Measurements from ENCODE around the gene KCNMA1. TPM values are rescaled to one million over a fixed set of nuclear protein-coding genes. Genes with fewer than 3 reads are reported as not detected.

KCNMA1 gene
- total and polyA plus RNA-seq, 4 donors = 36.2 to 95.0 (median 54.3) TPM

DNA sequence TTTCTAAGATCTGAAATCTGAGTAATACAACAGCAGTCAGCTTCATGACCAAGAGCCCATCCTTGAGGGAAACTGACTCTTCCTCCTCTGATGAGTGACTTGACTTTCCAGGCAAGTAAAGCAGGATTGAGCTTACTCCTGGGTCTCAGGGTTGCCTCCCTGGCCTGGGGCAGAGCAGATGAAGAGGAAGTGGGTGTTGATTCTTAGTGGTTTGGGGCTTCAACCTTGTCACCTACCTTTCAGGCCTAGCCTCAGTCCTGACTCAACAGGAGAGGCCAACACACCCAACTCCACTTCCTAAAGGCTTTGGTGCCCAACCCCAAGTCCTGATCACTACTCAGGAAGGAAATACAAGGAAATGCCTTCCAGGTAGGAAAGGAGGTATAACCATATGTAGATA, 54.1 kb downstream of the KCNMA1 start:
- no peak overlapping the region for H3K27ac ChIP-seq (ENCODE audit: low read depth, low read length)
- no peaks in the 10 kb centered on the region for H3K4me1 ChIP-seq (ENCODE audit: control insufficient read depth, insufficient read depth, low read length)
- H3K27me3 ChIP-seq (ENCODE audit: control insufficient read depth, insufficient read depth, low read length) = no peaks in the 10 kb centered on the region
- no peaks in the 10 kb centered on the region for H3K9me3 ChIP-seq (ENCODE audit: control insufficient read depth, insufficient read depth, low read length)
- no peak overlapping the region for H3K4me3 ChIP-seq (ENCODE audit: low read depth, low read length)
- DNase-seq (ENCODE audit: low read depth in 4 of 6, low spot score in 6 of 6) = no peak
- H3K36me3 ChIP-seq (ENCODE audit: control insufficient read depth, insufficient read depth, low read length) = no peaks in the 10 kb centered on the region

- H3K27ac ChIP-seq (ENCODE audit: low read depth, low read length) = no peak overlapping the region
- 99% methylated on average over 4 of the region's 4 CpGs for WGBS (ENCODE audit: insufficient coverage)
- H3K4me1 ChIP-seq (ENCODE audit: control insufficient read depth, insufficient read depth, low read length) = no peaks in the 10 kb centered on the region
Observed at GRCh38 chr10:77582710-77583115, 54.9 kb downstream of the KCNMA1 start.

DNA sequence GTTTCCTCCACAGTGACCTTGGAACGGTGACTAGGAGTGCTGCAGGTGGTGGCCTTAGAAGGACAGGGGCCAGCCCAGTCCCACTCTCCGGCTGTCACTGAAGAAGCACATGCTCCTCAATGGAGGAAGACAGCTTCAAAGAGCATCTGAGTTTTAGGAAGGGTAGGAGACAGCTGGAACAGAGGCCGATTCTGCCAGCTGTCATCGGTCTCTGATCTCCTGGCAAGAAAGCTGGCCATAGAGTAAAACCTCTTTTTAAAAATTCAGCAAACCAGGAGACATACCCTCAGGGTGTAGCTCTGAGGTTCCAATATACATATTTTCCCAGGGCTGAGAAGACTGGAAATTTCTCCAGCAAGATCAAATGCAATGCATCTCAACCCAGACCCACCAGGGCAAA, 55.9 kb downstream of the KCNMA1 start:
- Histone ChIP-seq H3K27me3 (ENCODE audit: control insufficient read depth, insufficient read depth, low read length) (no peaks in the 10 kb centered on the region), H3K4me3 (ENCODE audit: low read depth, low read length) (no peak overlapping the region), H3K27ac (ENCODE audit: low read depth, low read length) (no peak overlapping the region), H3K4me1 (ENCODE audit: control insufficient read depth, insufficient read depth, low read length) (no peaks in the 10 kb centered on the region), H3K36me3 (ENCODE audit: control insufficient read depth, insufficient read depth, low read length) (no peaks in the 10 kb centered on the region), H3K9me3 (ENCODE audit: control insufficient read depth, insufficient read depth, low read length) (no peaks in the 10 kb centered on the region)
- no peak for DNase-seq (ENCODE audit: low read depth in 4 of 6, low spot score in 6 of 6)
- WGBS (ENCODE audit: insufficient coverage) = 94% methylated on average over 2 of the region's 4 CpGs

More at GRCh38 chr10:77582710-77583115, 54.9 kb downstream of the KCNMA1 start:
- H3K4me3 ChIP-seq (ENCODE audit: low read depth, low read length) = no peak overlapping the region
- DNase-seq (ENCODE audit: low read depth in 4 of 6, low spot score in 6 of 6) = no peak
- H3K36me3 ChIP-seq (ENCODE audit: control insufficient read depth, insufficient read depth, low read length) = no peaks in the 10 kb centered on the region
- H3K9me3 ChIP-seq (ENCODE audit: control insufficient read depth, insufficient read depth, low read length) = no peaks in the 10 kb centered on the region
- no peaks in the 10 kb centered on the region for H3K27me3 ChIP-seq (ENCODE audit: control insufficient read depth, insufficient read depth, low read length)

- no peak overlapping the region for H3K27ac ChIP-seq (ENCODE audit: low read depth, low read length)
- DNase-seq (ENCODE audit: low read depth in 4 of 6, low spot score in 6 of 6) = no peak
- WGBS (ENCODE audit: insufficient coverage) = 93% methylated on average over 1 of the region's 2 CpGs
- no peaks in the 10 kb centered on the region for H3K4me1 ChIP-seq (ENCODE audit: control insufficient read depth, insufficient read depth, low read length)
- H3K4me3 ChIP-seq (ENCODE audit: low read depth, low read length) = no peak overlapping the region
- H3K9me3 ChIP-seq (ENCODE audit: control insufficient read depth, insufficient read depth, low read length) = no peaks in the 10 kb centered on the region
- H3K36me3 ChIP-seq (ENCODE audit: control insufficient read depth, insufficient read depth, low read length) = no peaks in the 10 kb centered on the region
- H3K27me3 ChIP-seq (ENCODE audit: control insufficient read depth, insufficient read depth, low read length) = no peaks in the 10 kb centered on the region
Observed at GRCh38 chr10:77580482-77580881, 57.1 kb downstream of the KCNMA1 start.

GRCh38 chr10:77578583-77579227, 58.9 kb downstream of the KCNMA1 start:
- Histone ChIP-seq H3K36me3 (ENCODE audit: control insufficient read depth, insufficient read depth, low read length) (no peaks in the 10 kb centered on the region), H3K27ac (ENCODE audit: low read depth, low read length) (no peak overlapping the region), H3K27me3 (ENCODE audit: control insufficient read depth, insufficient read depth, low read length) (no peaks in the 10 kb centered on the region), H3K4me1 (ENCODE audit: control insufficient read depth, insufficient read depth, low read length) (no peaks in the 10 kb centered on the region), H3K4me3 (ENCODE audit: low read depth, low read length) (no peak overlapping the region), H3K9me3 (ENCODE audit: control insufficient read depth, insufficient read depth, low read length) (no peaks in the 10 kb centered on the region)
- DNase-seq (ENCODE audit: low read depth in 4 of 6, low spot score in 6 of 6) = no peak
- WGBS (ENCODE audit: insufficient coverage) = 83% methylated on average over 7 of the region's 7 CpGs

DNA sequence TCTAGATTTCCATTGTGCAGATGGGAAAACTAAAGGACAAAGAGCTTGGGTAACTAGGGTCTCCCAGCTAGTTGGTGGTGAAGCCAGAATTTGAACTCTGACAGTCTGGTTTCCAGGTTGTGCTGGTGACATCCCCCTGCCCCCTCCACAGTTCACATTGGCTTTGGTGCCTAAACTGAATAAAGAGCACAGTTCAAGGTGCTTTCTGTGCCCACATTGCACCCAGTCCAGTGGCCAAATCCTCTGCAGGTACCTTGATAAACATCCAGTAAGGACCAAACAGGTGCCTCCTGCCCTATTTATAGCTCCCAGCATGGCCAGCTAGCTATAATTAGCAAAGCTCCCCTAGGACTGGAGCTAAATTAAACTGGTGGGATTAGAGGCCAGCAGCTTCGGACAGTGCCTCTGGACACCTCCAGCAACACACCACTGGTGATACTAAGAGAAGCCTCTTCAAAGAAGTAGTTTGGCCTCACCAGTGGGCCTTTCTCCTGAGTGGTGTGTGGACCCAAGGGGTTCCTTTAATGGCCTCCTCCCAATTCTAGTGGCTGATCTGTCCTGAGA, 59.9 kb downstream of the KCNMA1 start:
- Histone ChIP-seq H3K27me3 (ENCODE audit: control insufficient read depth, insufficient read depth, low read length) (no peaks in the 10 kb centered on the region), H3K27ac (ENCODE audit: low read depth, low read length) (no peak overlapping the region), H3K9me3 (ENCODE audit: control insufficient read depth, insufficient read depth, low read length) (no peaks in the 10 kb centered on the region), H3K4me3 (ENCODE audit: low read depth, low read length) (no peak overlapping the region), H3K4me1 (ENCODE audit: control insufficient read depth, insufficient read depth, low read length) (no peaks in the 10 kb centered on the region), H3K36me3 (ENCODE audit: control insufficient read depth, insufficient read depth, low read length) (no peaks in the 10 kb centered on the region)
- WGBS (ENCODE audit: insufficient coverage) = 83% methylated on average over 1 of the region's 1 CpG
- DNase-seq (ENCODE audit: low read depth in 4 of 6, low spot score in 6 of 6) = no peak

- Histone ChIP-seq H3K4me1 (ENCODE audit: control insufficient read depth, insufficient read depth, low read length) (peaks cover under 1% of the 10 kb centered on the region), H3K36me3 (ENCODE audit: control insufficient read depth, insufficient read depth, low read length) (no peaks in the 10 kb centered on the region), H3K4me3 (ENCODE audit: low read depth, low read length) (no peak overlapping the region), H3K27ac (ENCODE audit: low read depth, low read length) (no peak overlapping the region), H3K9me3 (ENCODE audit: control insufficient read depth, insufficient read depth, low read length) (no peaks in the 10 kb centered on the region), H3K27me3 (ENCODE audit: control insufficient read depth, insufficient read depth, low read length) (no peaks in the 10 kb centered on the region)
- 74% methylated on average over 6 of the region's 9 CpGs for WGBS (ENCODE audit: insufficient coverage)
- DNase-seq (ENCODE audit: low read depth in 4 of 6, low spot score in 6 of 6) = no peak
Observed at GRCh38 chr10:77576444-77577032, 61.1 kb downstream of the KCNMA1 start.

DNA sequence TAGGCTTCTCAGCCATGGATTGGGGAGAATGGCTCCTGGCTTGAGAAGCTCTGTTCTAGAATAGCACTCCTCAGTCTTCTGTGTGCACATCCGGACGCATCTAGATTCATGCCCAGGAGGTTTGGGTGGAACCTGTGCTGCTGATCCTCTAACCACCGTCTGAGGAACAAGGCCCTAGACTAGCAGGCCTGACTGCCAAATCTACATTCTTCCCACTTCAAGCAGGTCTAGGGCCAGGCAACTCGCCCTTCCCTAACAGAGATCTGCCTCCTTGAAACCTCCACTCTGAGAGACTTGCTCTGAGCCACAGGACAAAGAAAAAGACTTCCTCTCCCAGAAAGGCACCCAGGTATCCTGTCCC, 61.6 kb downstream of the KCNMA1 start:
- WGBS (ENCODE audit: insufficient coverage) = 90% methylated on average over 4 of the region's 4 CpGs
- no peaks in the 10 kb centered on the region for H3K36me3 ChIP-seq (ENCODE audit: control insufficient read depth, insufficient read depth, low read length)
- peaks cover 3% of the 10 kb centered on the region for H3K4me1 ChIP-seq (ENCODE audit: control insufficient read depth, insufficient read depth, low read length)

GRCh38 chr10:77575271-77576006, 62.2 kb downstream of the KCNMA1 start:
- Histone ChIP-seq H3K36me3 (ENCODE audit: control insufficient read depth, insufficient read depth, low read length) (no peaks in the 10 kb centered on the region), H3K4me3 (ENCODE audit: low read depth, low read length) (no peak overlapping the region), H3K27me3 (ENCODE audit: control insufficient read depth, insufficient read depth, low read length) (no peaks in the 10 kb centered on the region), H3K27ac (ENCODE audit: low read depth, low read length) (no peak overlapping the region), H3K4me1 (ENCODE audit: control insufficient read depth, insufficient read depth, low read length) (peaks cover 3% of the 10 kb centered on the region), H3K9me3 (ENCODE audit: control insufficient read depth, insufficient read depth, low read length) (peaks cover 3% of the 10 kb centered on the region)
- 75% methylated on average over 10 of the region's 10 CpGs for WGBS (ENCODE audit: insufficient coverage)
- peak in 1 of 6 donors; percentile 27 for DNase-seq (ENCODE audit: low read depth in 4 of 6, low spot score in 6 of 6)

More for the DNA sequence above, 61.6 kb downstream of the KCNMA1 start:
- Histone ChIP-seq H3K9me3 (ENCODE audit: control insufficient read depth, insufficient read depth, low read length) (peaks cover 3% of the 10 kb centered on the region), H3K27ac (ENCODE audit: low read depth, low read length) (no peak overlapping the region), H3K27me3 (ENCODE audit: control insufficient read depth, insufficient read depth, low read length) (no peaks in the 10 kb centered on the region), H3K4me3 (ENCODE audit: low read depth, low read length) (no peak overlapping the region)
- no peak for DNase-seq (ENCODE audit: low read depth in 4 of 6, low spot score in 6 of 6)

Data from spinal cord (tissue), 10 donors.